ENCODE results near the gene RTKN. TPM values are rescaled to one million over a fixed set of nuclear protein-coding genes. Genes with fewer than 3 reads are reported as not detected.

RTKN gene
- total and polyA plus RNA-seq, 2 of the 13 experiments (the other 11 are each of a cell fraction or from before 2014, with no cell fraction given), result 159 to 166 TPM

DNA sequence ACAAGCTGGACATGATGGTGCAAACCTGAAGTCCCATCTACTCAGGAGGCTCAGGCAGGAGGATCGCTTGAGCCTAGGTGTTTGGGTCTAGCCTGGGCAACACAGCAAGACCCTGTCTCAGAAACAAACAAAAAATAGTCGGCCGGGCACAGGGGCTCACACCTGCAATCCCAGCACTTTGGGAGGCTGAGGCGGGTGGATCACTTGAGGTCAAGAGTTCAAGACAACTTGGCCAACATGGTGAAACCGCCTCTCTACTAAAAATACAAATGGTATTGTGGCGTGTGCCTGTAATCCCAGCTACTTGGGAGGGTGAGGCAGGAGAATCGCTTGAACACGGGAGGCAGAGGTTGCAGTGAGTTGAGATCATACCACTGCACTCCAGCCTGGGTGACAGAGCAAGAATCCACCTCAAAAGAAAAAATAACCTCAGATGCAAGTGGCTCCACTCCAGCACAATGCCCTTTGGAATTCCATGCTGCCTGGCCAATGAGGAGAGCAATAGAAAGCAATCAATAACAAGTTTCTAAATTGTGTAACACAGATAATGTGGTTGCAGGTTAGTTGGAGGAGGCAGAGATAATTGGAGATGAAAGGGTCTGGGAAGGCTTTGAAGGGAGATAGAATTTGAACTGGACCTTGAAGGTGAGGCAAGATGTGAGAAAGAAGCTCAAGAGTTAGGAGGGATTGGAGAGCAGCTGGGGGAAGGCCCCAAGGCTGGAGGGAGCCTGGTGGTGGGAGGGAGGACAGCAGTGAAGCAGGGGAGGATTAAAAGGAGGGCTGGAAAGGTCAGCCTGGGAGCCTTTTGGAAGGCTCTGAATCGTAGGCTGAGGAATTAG is 47.1 kb upstream of the RTKN start (continued):
- TF ChIP-seq KLF6 (CRISPR knock-in tag; IDR thresholded peaks at IDR 0.05), result peak; percentile 53; the same call in 1 of the 2 replicates
- no peak for TF ChIP-seq SP2 (CRISPR knock-in tag; IDR thresholded peaks at IDR 0.05)
- TF ChIP-seq YEATS2 (CRISPR knock-in tag; IDR thresholded peaks at IDR 0.05; ENCODE audit: borderline replicate concordance), result peak; percentile 23; the same call in 1 of the 2 replicates
- peak; percentile 79; the same call in 1 of the 2 replicates for TF ChIP-seq ZNF205 (CRISPR knock-in tag; IDR thresholded peaks at IDR 0.05)
- no peak for TF ChIP-seq HIC2 (CRISPR knock-in tag; IDR thresholded peaks at IDR 0.05; ENCODE audit: low read depth)
- TF ChIP-seq SP140L (CRISPR knock-in tag; IDR thresholded peaks at IDR 0.05; ENCODE audit: borderline replicate concordance), result no peak; the same call in 1 of the 2 replicates
- TF ChIP-seq MAZ (IDR thresholded peaks at IDR 0.05; ENCODE audit: borderline replicate concordance, low read depth, low read length), result no peak
- peak; percentile 65 for TF ChIP-seq MAZ (CRISPR knock-in tag; IDR thresholded peaks at IDR 0.05; ENCODE audit: low read depth)
- TF ChIP-seq HOMEZ (CRISPR knock-in tag; IDR thresholded peaks at IDR 0.05; ENCODE audit: low read depth), result 0 out of 2 replicates have a peak, but pooled peaks have one; percentile 53
- TF ChIP-seq KLF9 (CRISPR knock-in tag; IDR thresholded peaks at IDR 0.05; ENCODE audit: low read depth), result no peak
- TF ChIP-seq GABPB1 (CRISPR knock-in tag; IDR thresholded peaks at IDR 0.05), result no peak; the same call in 1 of the 2 replicates
- TF ChIP-seq ZNF138 (CRISPR knock-in tag; IDR thresholded peaks at IDR 0.05; ENCODE audit: low read depth), result no peak
- peak; percentile 54; the same call in 1 of the 2 replicates for TF ChIP-seq FOXJ3 (CRISPR knock-in tag; IDR thresholded peaks at IDR 0.05; ENCODE audit: borderline replicate concordance)
- TF ChIP-seq, protein P1, sequence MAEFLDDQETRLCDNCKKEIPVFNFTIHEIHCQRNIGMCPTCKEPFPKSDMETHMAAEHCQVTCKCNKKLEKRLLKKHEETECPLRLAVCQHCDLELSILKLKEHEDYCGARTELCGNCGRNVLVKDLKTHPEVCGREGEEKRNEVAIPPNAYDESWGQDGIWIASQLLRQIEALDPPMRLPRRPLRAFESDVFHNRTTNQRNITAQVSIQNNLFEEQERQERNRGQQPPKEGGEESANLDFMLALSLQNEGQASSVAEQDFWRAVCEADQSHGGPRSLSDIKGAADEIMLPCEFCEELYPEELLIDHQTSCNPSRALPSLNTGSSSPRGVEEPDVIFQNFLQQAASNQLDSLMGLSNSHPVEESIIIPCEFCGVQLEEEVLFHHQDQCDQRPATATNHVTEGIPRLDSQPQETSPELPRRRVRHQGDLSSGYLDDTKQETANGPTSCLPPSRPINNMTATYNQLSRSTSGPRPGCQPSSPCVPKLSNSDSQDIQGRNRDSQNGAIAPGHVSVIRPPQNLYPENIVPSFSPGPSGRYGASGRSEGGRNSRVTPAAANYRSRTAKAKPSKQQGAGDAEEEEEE (CRISPR knock-in tag; IDR thresholded peaks at IDR 0.05; ENCODE audit: borderline replicate concordance), result no peak
- TF ChIP-seq, protein P2, sequence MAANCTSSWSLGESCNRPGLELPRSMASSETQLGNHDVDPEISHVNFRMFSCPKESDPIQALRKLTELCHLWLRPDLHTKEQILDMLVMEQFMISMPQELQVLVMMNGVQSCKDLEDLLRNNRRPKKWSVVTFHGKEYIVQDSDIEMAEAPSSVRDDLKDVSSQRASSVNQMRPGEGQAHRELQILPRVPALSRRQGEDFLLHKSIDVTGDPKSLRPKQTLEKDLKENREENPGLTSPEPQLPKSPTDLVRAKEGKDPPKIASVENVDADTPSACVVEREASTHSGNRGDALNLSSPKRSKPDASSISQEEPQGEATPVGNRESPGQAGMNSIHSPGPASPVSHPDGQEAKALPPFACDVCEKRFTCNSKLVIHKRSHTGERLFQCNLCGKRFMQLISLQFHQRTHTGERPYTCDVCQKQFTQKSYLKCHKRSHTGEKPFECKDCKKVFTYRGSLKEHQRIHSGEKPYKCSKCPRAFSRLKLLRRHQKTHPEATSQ (CRISPR knock-in tag; IDR thresholded peaks at IDR 0.05; ENCODE audit: borderline replicate concordance), result no peak
- TF ChIP-seq GPBP1L1 (CRISPR knock-in tag; IDR thresholded peaks at IDR 0.05), result no peak
